K562 (cell line): ENCODE measurements around the gene NAGPA. TPM values are rescaled to one million over a fixed set of nuclear protein-coding genes. Genes with fewer than 3 reads are reported as not detected.

ENCODE experiments used
- ATAC-seq: fragments of 200-7000 bp; cut with Tn5 transposase; 3 replicates; pipeline ENCODE4 v1.9.1; 2020; ENCODE audit warnings: moderate library complexity
- BruUV-seq: library from RNA; stranded (reverse); fragments of 400-500 nt; replicated peaks from 2 replicates; lab custom pipeline; 2021; lab: Mats Ljungman, UMichigan
- CTCF ChIA-PET: fragments of 300-600 bp; formaldehyde crosslinking; extraction: SDS; loops from one replicate; lab custom pipeline; 2021; ENCODE audit warnings: low intra/inter-chr PET ratio; lab: Yijun Ruan, JAX
- POLR2A ChIA-PET: fragments of 300-600, 350-650 bp; sonication (Branson Sonifier 250); formaldehyde crosslinking; extraction: SDS; loops from one replicate; lab custom pipeline; 2021; ENCODE audit warnings: antibody characterized with exemption, inconsistent platforms; lab: Yijun Ruan, JAX
- DNase-seq, 4 experiments: peaks; one replicate each; pipeline versions ENCODE4 v3.0.0 to v3.0.0-alpha.2; 2011 to 2018; ENCODE audit warnings: low spot score in 3 of 4, mixed read lengths in 3 of 4; ENCODE audit errors: extremely low read depth in 1 of 4
- FAIRE-seq: peaks from 2 replicates; lab custom pipeline; 2011; peaks lifted over from hg19 to GRCh38; lab: Jason Lieb, UNC
- H2AFZ ChIP-seq: 2 replicates; pipeline ENCODE4 v1.6.0; 2011; ENCODE audit warnings: low read depth, low read length, control low read depth, inconsistent platforms
- H3K27ac ChIP-seq: fragments of 200-600 bp; 3 replicates; pipeline ENCODE4 v1.8.0; 2011; ENCODE audit warnings: low read depth, mild to moderate bottlenecking, control low read depth, inconsistent platforms, low read length, moderate library complexity, mixed read lengths; ENCODE audit errors: extremely low read depth
- H3K27me3 ChIP-seq, 2 experiments: fragments of 300-600 bp in 1 of 2; 2 replicates in 1 of 2; 3 replicates in 1 of 2; pipeline versions ENCODE4 v1.6.0 to v1.8.0; 2011; ENCODE audit warnings: inconsistent platforms in 2 of 2, low read length in 2 of 2, mild to moderate bottlenecking in 1 of 2, mixed read lengths in 1 of 2, moderate library complexity in 1 of 2; ENCODE audit not compliant: control insufficient read depth in 2 of 2, insufficient read depth in 2 of 2
- H3K36me3 ChIP-seq: fragments of 300-600 bp; 3 replicates; pipeline ENCODE4 v1.8.0; 2011; ENCODE audit warnings: mild to moderate bottlenecking, low read length, inconsistent platforms; ENCODE audit not compliant: control insufficient read depth, insufficient read depth
- H3K4me1 ChIP-seq, 2 experiments: fragments of 200-600 bp in 1 of 2; replicated peaks in 1 of 2; 2 replicates in 1 of 2; 3 replicates in 1 of 2; pipeline versions ENCODE4 v1.5.1 to v1.8.0; 2011; ENCODE audit warnings: inconsistent platforms in 2 of 2, low read length in 2 of 2, mild to moderate bottlenecking in 1 of 2, mixed read lengths in 1 of 2, moderate library complexity in 1 of 2; ENCODE audit not compliant: control insufficient read depth in 2 of 2, insufficient read depth in 2 of 2
- H3K4me2 ChIP-seq: 2 replicates; pipeline ENCODE4 v1.6.1; 2011; ENCODE audit warnings: low read length, control low read depth, inconsistent platforms, mixed read lengths; ENCODE audit not compliant: insufficient read depth
- H3K4me3 ChIP-seq: fragments of 200-600 bp; sonication (generic), shearing (Covaris generic); 2 replicates; pipeline ENCODE4 v1.5.1; 2016; ENCODE audit warnings: control low read depth, inconsistent platforms
- H3K79me2 ChIP-seq: fragments of 200-600 bp; 3 replicates; pipeline ENCODE4 v1.8.0; 2011; ENCODE audit warnings: low read length, inconsistent platforms; ENCODE audit not compliant: control insufficient read depth, insufficient read depth
- H3K9ac ChIP-seq, 2 experiments: 2 replicates each; pipeline versions ENCODE4 v1.6.0 to v1.6.1; 2011; ENCODE audit warnings: low read depth in 2 of 2, low read length in 2 of 2, control low read depth in 1 of 2, inconsistent platforms in 1 of 2, mild to moderate bottlenecking in 1 of 2, mixed read lengths in 1 of 2; ENCODE audit not compliant: insufficient read depth in 1 of 2
- H3K9me1 ChIP-seq: one replicate; pipeline ENCODE4 v1.6.0; 2011; ENCODE audit warnings: inconsistent platforms, mild to moderate bottlenecking, low read length, moderate library complexity; ENCODE audit not compliant: control insufficient read depth, insufficient read depth
- H3K9me3 ChIP-seq: replicated peaks from 2 replicates; pipeline ENCODE4 v1.5.1; 2011; ENCODE audit warnings: low read depth, low read length, inconsistent platforms; ENCODE audit not compliant: control insufficient read depth, insufficient read depth
- H4K20me1 ChIP-seq: replicated peaks from 2 replicates; pipeline ENCODE4 v1.6.1; 2011; ENCODE audit warnings: low read length, inconsistent platforms, mixed read lengths; ENCODE audit not compliant: control insufficient read depth, insufficient read depth
- ATF7 ChIP-seq: fragments of 450-650 bp; IDR thresholded peaks from 2 replicates; pipeline ENCODE4 v1.7.1; 2014; ENCODE audit warnings: mild to moderate bottlenecking, moderate library complexity
- BRF2 ChIP-seq: IDR thresholded peaks from 3 replicates; pipeline ENCODE4 v1.6.1; 2011; ENCODE audit warnings: borderline replicate concordance, mild to moderate bottlenecking; ENCODE audit not compliant: insufficient read length, insufficient read depth
- CBFA2T3 ChIP-seq: fragments of 450-650 bp; IDR thresholded peaks from 2 replicates; pipeline ENCODE4 v1.6.1; 2017
- GMEB1 ChIP-seq: fragments of 250-450 bp; sonication (Bioruptor Pico); IDR thresholded peaks from 2 replicates; pipeline ENCODE4 v1.4.0; 2020; ENCODE audit warnings: mild to moderate bottlenecking
- HDAC1 ChIP-seq, 2 experiments: fragments of 450-650 bp; IDR thresholded peaks; 2 replicates each; pipeline ENCODE4 v1.6.1; 2016 to 2017; ENCODE audit warnings: inconsistent platforms in 1 of 2, mild to moderate bottlenecking in 1 of 2, moderate library complexity in 1 of 2
- HMG20A ChIP-seq: fragments of 450-650 bp; formaldehyde crosslinking; conservative IDR thresholded peaks from 2 replicates; pipeline ENCODE4 v1.4.0; 2020; ENCODE audit warnings: mild to moderate bottlenecking, mixed read lengths
- MCM7 ChIP-seq, 2 experiments: fragments of 450-650 bp; IDR thresholded peaks; 2 replicates each; pipeline ENCODE4 v1.6.1; 2016 to 2018
- NELFE ChIP-seq: IDR thresholded peaks from 2 replicates; pipeline ENCODE4 v1.6.1; 2011; ENCODE audit warnings: mild to moderate bottlenecking; ENCODE audit not compliant: insufficient read depth, insufficient read length
- SNIP1 ChIP-seq: fragments of 450-650 bp; IDR thresholded peaks from 2 replicates; pipeline ENCODE4 v1.7.1; 2017; ENCODE audit warnings: low read depth, mild to moderate bottlenecking
- SUPT5H ChIP-seq: fragments of 450-650 bp; IDR thresholded peaks from 2 replicates; pipeline ENCODE4 v1.6.1; 2016
- THRAP3 ChIP-seq: fragments of 450-650 bp; IDR thresholded peaks from 2 replicates; pipeline ENCODE4 v1.6.1; 2016; ENCODE audit warnings: mild to moderate bottlenecking, inconsistent platforms, borderline replicate concordance
- TRIM25 ChIP-seq: fragments of 450-650 bp; IDR thresholded peaks from 2 replicates; pipeline ENCODE4 v1.7.0; 2016; ENCODE audit warnings: borderline replicate concordance
- ZFP1 ChIP-seq: fragments of 450-650 bp; formaldehyde crosslinking; IDR thresholded peaks from 2 replicates; pipeline ENCODE4 v1.4.0; 2020; ENCODE audit warnings: mild to moderate bottlenecking, mixed read lengths
- ZNF217 ChIP-seq: sonication (generic); formaldehyde crosslinking; IDR thresholded peaks from 2 replicates; pipeline ENCODE4 v1.8.0; 2022; ENCODE audit warnings: mild to moderate bottlenecking, missing genetic modification reagents
- ZNF324 ChIP-seq: fragments of 250-450 bp; sonication (Bioruptor Pico); IDR thresholded peaks from 2 replicates; pipeline ENCODE4 v1.4.0; 2020; ENCODE audit warnings: mild to moderate bottlenecking
- WGBS: fragments of 100-300 bp; shearing (Covaris generic); methylation state at CpG from one replicate; pipeline ENCODE4 v1.1.6; 2016; ENCODE audit warnings: low coverage, mixed read lengths; ENCODE audit not compliant: insufficient coverage; ENCODE audit errors: missing lambda C conversion rate; 5-methylcytosine and 5-hydroxymethylcytosine counted together
- in situ Hi-C: fragments of 300-500 bp; cut with MboI; formaldehyde crosslinking; loops from 4 replicates; pipeline ENCODE4 v1.15.0; 2018; ENCODE audit warnings: inconsistent platforms, mixed read lengths
- intact Hi-C: fragments of 100-400 bp; cut with micrococcal nuclease; formaldehyde crosslinking; loops from 2 replicates; pipeline ENCODE4 v1.14.2; 2022
- polyA plus RNA-seq, 8 experiments: library from polyadenylated mRNA; depleted of rRNA in 4 of 8; stranded (reverse) in 5 of 8; unstranded in 3 of 8; fragments of >200 nt; fragmentation: Nextera tagmentation in 2 of 8; fragmentation: Illumina TruSeq in 1 of 8; extraction: Ambion mirVana in 2 of 8; extraction: Trizol in 1 of 8; gene quantifications; 2 replicates each; pipeline versions ENCODE4 v1.2.1 to v1.2.3, GENCODE V29; 2011 to 2014; ENCODE audit warnings: inconsistent platforms in 1 of 8, missing spikeins in 1 of 8
- total RNA-seq, 7 experiments: library from RNA; depleted of rRNA in 6 of 7; stranded (reverse); fragments of >200 nt in 6 of 7; fragmentation: Illumina TruSeq in 2 of 7; extraction: Trizol in 2 of 7; gene quantifications; 2 replicates each; pipeline versions ENCODE4 v1.2.1 to v1.2.3, GENCODE V29; 2011 to 2021; ENCODE audit warnings: low replicate concordance in 1 of 7

The NAGPA gene
- total and polyA plus RNA-seq, 9 of the 15 experiments (the other 6 are each of a cell fraction or from before 2014, with no cell fraction given) = 0.15 to 12.7 (median 4.6) TPM

GRCh38 chr16:5004311-5004710 is 29.4 kb downstream of the NAGPA start:
- Histone ChIP-seq H3K4me3 (no peak overlapping the region), H3K9me3 (no peaks in the 10 kb centered on the region), H4K20me1 (peaks cover 4% of the 10 kb centered on the region; the same call in 1 of the 2 replicates)
- DNase-seq = no peak
- 0% methylated on average over 5 of the region's 5 CpGs for WGBS
- in situ Hi-C loops = no loop called here
- CTCF ChIA-PET = no interaction called here
- TF ChIP-seq GMEB1 (CRISPR knock-in tag) = no peak
- TF ChIP-seq THRAP3 = no peak
- no peak for TF ChIP-seq MCM7 (IDR thresholded peaks at IDR 0.05)
- no peak for TF ChIP-seq ZFP1 (CRISPR knock-in tag)
- TF ChIP-seq HDAC1 (IDR thresholded peaks at IDR 0.05) = no peak
- no peak for TF ChIP-seq NELFE
- TF ChIP-seq ZNF324 (CRISPR knock-in tag) = no peak
- TF ChIP-seq ATF7 = no peak
- TF ChIP-seq TRIM25 = no peak
- no peak for TF ChIP-seq CBFA2T3
- TF ChIP-seq SUPT5H = no peak
- TF ChIP-seq ZNF217 (CRISPR knock-in tag) = no peak
- no peak for TF ChIP-seq SNIP1
- no peak for TF ChIP-seq HMG20A (CRISPR knock-in tag)
- TF ChIP-seq BRF2 = no peak
- TF ChIP-seq, all 486 proteins: peak for 0
- Histone ChIP-seq H3K79me2 (no peaks in the 10 kb centered on the region), H3K4me2 (no peak overlapping the region), H3K36me3 (no peaks in the 10 kb centered on the region), H3K9ac (no peak overlapping the region), H2AFZ (no peak overlapping the region), H3K27me3 (peaks cover 35 to 71% of the 10 kb centered on the region in 2 experiments; a peak in 3 of 5 replicates), H3K9me1 (no peaks in the 10 kb centered on the region), H3K4me1 (peaks cover 0 to 9% of the 10 kb centered on the region in 2 experiments; a peak in 2 of 5 replicates), H3K27ac (no peak overlapping the region)
- ATAC-seq = no peak
- no peak for FAIRE-seq
- POLR2A ChIA-PET = no interaction called here
- no TSS peak for BruUV-seq
- intact Hi-C loops = no loop called here
